HG03280 (cell line): ENCODE results near the gene MCM3.

Experiments
- ATAC-seq: cut with Tn5 transposase; IDR thresholded peaks from one replicate; pipeline ENCODE4 v1.9.1; 2021; ENCODE audit warnings: mild to moderate bottlenecking, moderate library complexity; ENCODE audit not compliant: unreplicated experiment

Gene MCM3

DNA sequence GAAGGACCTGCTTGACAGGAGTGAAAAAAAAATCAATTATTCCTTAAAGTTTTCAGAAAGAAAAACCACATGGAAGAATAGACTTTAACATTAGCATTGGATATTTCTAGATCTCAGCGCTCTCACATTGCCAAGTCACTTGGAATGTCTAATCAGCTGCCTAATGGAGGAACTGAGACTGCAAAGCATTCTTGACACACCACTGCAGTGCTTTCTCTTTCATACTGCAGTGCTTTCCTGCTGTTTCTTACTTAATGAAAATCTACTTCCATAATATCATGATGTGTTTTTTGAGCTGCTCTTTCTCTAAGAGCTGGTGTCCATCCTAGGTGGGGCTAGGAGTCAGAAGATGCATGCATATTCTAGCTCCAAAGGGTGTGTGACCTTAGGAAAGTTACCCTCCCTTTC lies 20.4 kb upstream of the MCM3 start:
- ATAC-seq: peak; percentile 74

GRCh38 chr6:52303178-52303577 lies 18.6 kb upstream of the MCM3 start:
- no peak for ATAC-seq

- ATAC-seq: no peak
Observed at GRCh38 chr6:52301326-52301725, 16.8 kb upstream of the MCM3 start.

DNA sequence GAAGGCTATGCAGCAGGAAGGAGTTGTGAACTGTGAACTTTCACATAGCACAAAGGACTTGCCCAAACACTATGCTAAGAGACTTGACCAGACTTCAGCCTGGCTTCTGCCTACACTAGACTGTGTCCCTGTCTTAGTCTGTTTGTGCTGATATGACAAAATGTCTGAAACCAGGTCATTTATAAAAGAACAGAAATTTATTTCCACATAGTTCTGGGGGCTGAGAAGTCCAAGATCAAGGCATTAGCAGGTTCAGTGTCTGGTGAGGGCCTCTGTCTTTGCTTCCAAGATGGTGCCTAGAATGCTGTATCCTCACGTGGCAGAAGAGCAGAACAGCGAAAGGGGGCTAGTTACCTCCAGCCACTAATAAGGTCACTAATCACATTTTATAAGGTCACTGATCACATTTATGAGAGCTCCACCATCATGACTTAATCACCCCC lies 16.0 kb upstream of the MCM3 start:
- ATAC-seq: no peak

DNA sequence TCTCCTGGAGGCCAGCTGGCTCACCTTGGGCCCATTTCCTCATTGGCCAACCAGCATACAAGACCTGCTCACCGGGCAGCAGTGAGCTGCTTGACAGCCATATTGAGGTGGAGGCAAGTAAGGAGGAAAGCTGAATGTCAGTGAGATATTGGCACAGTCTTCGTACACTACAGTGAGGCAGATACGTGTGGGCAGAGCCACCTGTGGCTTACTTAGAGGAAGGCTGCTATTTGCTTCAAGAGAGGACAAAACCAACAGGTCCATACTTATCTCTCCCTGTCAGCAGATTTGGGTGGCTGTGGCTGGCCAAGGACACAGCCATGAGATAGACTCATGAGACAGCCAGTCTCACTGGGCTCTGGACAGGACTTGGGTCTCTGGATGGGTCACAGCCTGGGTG lies 15.1 kb upstream of the MCM3 start:
- ATAC-seq: no peak

DNA sequence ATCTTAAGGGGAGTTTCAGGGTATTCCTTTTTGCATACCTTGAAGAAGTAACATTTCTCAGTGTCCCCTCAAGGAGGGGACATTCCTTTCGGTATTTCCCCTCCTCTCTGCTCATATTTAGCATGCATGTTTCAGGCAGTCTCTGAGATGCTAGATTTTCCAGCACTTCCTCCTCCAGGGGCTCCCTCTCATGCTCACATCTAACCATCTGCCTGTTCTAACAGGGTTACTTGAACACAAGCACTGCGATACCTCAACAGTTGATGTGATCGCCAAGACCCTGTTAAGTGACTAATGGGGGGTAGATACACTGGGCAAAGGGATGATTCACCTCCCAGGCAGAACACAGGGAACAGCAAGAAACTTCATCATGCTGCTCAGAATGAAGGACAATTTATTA lies 12.9 kb upstream of the MCM3 start:
- ATAC-seq: no peak

- no peak for ATAC-seq
Observed at GRCh38 chr6:52293067-52293466, 8.5 kb upstream of the MCM3 start.

DNA sequence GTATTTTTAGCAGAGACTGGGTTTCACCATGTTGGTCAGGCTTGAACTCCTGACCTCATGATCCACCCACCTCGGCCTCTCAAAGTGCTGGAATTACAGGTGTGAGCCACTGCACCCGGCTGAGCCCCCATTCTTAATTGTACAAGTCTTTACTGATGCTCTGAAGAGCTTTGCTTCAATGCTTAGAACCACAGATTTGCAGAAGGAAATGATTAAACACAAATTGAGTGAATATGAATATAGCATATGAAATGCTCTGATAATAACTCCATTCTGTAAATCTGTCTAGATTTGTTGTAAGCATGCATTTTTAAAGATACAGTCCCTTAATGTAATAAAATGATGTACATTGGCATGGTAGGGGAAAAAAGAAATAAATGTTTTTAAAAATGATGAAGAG lies 4.3 kb upstream of the MCM3 start:
- ATAC-seq: no peak

GRCh38 chr6:52288216-52288615 lies 3.7 kb upstream of the MCM3 start:
- ATAC-seq: no peak

GRCh38 chr6:52286798-52287432 lies 2.4 kb upstream of the MCM3 start:
- no peak for ATAC-seq

GRCh38 chr6:52285177-52286068 lies 881 bp upstream of the MCM3 start:
- no peak for ATAC-seq

- ATAC-seq: peak; percentile 6
Observed at GRCh38 chr6:52284131-52284459, 447 bp downstream of the MCM3 start.

DNA sequence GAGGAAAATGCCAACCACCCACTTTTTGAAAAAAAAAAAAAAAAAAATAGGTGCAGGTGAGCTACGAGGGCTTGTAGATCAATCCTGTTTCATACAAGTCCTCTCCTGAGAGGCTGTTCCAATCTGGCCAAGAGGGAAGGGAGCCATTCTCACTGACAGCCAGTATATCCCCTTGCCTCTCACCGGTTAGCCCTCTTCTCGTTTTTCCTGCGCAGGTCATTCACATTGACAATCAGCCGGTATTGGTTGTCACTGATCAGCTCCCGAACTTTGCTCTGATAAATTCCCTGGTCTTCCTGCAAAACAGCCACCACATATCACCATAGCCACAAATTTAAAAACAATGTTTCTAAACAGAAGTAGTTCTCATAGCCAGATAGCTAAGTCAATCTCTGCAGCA lies 1.4 kb downstream of the MCM3 start:
- ATAC-seq: no peak

DNA sequence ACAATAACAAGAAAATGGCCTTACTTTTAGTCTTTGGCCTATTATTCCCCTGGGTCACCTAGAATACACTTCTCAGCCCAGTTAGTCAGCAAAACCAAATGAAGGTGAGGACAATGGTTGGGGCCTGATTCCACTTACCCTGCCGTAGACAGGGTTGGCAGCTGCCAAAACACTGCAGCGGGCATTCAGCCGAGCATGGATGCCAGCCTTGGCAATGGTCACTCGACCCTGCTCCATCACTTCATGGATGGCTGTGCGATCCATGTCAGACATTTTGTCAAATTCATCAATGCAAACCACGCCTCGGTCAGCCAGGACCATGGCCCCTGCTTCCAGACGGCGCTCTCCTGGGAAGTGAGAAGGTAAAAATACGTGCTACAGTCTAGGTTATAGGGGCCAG lies 8.4 kb downstream of the MCM3 start:
- no peak for ATAC-seq

- no peak for ATAC-seq
Observed at GRCh38 chr6:52271852-52272460, 12.6 kb downstream of the MCM3 start.

DNA sequence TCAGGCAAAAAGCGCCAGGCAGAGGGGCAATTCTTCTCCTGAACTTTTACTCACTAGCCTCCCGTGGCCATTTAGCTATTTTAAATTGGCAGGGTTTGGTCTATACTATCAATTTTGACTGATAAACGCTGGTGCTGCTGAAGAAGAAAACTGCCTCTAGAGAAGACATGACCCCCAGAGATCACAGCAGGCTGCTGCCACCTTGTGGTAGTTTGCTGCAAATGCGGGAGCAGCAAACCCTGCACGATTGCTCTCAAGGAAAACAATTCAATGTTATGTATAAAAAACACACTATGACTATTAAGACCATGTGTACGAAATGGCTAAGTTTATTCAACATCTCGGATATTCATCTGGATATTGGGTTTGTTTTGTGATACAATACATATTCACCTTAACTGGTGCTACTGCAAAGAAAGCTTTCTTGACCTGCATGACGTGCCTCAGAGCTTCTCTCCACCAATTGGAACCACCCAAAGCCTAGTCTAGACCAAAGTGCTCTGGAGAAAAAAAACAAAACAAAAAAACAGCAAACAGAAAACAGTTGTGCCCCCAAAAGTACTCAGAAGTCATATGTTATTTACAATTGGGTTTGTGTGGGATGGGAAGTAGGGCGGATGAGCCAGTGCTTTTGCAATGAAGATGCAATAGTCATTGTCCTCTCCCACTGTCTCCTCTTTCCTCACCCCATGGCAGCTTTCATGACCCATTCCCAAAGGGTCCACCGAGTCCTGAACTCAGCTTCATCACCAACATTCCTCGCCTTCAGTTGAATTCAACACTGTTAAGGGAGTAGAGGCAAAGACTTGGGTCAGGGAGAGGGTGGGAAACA lies 20.6 kb downstream of the MCM3 start:
- ATAC-seq: peak; percentile 70

- ATAC-seq: no peak
Observed at GRCh38 chr6:52262620-52263344, 21.8 kb downstream of the MCM3 start.

DNA sequence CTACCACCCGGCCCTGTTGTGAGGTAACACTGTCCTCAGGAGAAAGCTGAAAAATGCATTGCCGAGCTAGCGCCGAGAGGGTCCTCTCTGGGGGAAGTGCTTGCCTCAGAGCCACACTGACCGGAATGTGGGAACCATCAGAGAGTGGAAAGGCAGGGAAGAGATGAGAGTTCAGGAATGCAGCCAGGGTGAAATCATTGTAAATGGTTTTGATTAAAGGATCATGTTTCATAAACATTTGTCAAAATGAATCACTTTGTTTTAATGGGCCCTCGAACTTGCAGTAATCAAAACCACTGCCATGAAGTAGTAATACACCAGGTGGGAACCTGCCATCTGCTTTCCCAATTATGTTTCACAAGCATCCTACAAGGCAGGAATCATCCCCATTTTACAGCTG lies 23.3 kb downstream of the MCM3 start:
- no peak for ATAC-seq

- no peak for ATAC-seq
Observed at GRCh38 chr6:52260634-52261033, 23.9 kb downstream of the MCM3 start.

- no peak for ATAC-seq
Observed at GRCh38 chr6:52255434-52255833, 29.1 kb downstream of the MCM3 start.
